Stimulated activated CD8-positive, alpha-beta memory T cell treated with anti-CD3 and anti-CD28 coated beads, Interleukin-12 subunit alpha, Interleukin-12 subunit beta, amount 100 ng/mL, for 24 hours (primary cell): ENCODE data around the gene TCEA3.

Experiments used
- DNase-seq: peaks from one replicate; pipeline ENCODE4 v3.0.0-alpha.2; 2020; ENCODE audit errors: extremely low read depth

TCEA3 gene

DNA sequence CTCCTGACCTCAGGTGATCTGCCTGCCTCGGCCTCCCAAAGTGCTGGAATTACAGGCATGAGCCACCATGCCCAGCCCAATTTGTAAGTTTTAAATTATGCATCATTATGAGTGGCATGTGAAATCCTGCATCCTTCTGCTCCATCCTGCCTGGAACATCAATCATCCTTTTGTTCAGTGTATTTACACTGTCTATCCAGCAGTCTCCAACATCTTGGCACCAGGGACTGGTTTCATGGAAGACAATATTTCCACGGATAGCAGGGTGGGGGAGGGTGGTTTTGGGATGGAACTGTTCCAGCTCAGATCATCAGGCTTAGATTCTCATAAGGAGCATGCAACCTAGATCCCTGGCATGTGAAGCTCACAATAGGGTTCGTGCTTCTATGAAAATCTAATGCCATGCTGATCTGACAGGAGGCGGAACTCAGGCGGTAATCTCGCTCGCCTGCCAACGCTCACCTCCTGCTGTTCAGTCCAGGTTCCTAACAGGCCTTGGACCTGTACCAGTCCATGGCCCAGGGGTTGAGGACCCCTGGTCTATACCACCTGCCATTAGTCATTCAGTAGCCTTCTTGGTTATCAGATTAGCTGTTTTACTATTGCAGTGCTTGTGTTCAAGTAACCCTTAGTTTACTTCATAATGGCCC is 22.2 kb upstream of the TCEA3 start:
- no peak for DNase-seq

DNA sequence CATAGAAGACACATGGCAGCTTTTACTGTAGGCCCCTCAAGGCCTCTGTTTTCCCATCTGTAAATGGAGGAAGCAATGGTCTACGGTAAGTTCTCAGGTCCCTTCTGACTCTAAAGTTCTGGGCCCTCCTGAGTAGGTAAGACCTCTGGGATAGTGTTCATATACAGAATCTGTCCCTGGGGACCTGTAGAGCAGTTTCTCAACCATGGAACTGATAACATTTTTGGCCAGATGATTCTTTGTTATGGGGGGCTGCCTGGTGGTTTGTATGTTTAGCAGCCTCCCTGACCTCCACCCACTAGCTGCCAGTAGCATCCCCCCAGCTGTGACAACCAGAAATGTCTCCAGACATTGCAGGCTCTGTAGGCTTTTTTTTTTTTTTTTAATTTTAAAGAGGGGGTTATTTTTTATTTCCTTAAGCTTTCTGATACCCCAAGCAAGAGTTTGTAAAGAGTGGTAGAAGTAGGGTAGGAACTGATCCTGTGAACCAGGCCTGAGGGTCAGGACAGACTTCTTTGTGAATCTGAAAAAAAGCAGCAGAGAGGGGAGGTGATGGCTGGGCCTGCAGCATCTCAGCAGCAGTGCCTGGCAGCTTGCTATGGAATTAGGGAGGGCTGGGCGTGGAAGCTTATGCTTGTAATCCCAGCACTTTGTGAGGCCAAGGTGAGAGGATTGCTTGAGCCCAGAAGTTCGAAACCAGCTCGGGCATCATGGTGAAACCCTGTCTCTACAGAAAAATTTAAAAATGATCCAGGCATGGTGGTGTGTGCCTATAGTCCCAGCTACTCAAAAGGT is 20.2 kb upstream of the TCEA3 start:
- no peak for DNase-seq

DNA sequence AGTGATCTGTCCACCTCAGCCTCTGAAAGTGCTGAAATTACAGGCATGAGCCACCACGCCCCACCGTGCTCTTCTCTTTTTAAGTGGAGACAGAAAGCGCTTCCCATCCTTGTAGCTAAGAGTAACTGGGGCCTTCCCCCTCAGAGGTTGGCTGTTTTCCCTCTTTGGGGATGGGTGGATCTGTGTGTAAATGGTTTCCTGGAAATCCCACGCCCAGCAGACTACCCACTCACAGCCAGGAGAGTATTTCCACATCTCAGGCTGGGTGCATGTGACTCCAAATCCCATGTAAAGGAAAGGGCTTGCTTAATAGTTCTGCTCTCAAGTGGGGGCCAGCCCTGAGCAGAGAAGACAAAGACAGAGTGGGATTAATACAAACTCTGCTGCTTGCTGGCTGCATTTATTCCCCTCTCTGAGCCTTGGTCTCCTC is 19.6 kb upstream of the TCEA3 start:
- no peak for DNase-seq

DNA sequence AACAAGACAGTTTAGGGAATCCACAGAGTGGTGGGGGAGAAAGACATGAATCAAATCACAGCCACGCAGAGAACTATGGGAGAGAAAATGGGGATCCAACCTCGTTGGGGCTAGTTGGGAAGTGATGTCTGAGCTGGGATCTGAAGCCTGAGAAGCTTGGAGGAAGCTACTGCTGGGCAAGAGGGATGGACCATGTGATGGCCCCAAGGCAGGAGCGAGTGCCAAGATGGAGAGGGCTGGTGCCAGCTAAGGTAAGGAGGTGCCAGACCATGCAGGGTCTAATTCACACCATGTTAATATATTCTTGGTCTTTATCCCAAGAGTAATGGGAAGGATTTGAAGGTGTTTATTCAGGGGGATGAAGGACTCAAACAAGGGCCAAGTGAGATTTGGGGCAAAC is 18.2 kb upstream of the TCEA3 start:
- DNase-seq, result no peak

DNA sequence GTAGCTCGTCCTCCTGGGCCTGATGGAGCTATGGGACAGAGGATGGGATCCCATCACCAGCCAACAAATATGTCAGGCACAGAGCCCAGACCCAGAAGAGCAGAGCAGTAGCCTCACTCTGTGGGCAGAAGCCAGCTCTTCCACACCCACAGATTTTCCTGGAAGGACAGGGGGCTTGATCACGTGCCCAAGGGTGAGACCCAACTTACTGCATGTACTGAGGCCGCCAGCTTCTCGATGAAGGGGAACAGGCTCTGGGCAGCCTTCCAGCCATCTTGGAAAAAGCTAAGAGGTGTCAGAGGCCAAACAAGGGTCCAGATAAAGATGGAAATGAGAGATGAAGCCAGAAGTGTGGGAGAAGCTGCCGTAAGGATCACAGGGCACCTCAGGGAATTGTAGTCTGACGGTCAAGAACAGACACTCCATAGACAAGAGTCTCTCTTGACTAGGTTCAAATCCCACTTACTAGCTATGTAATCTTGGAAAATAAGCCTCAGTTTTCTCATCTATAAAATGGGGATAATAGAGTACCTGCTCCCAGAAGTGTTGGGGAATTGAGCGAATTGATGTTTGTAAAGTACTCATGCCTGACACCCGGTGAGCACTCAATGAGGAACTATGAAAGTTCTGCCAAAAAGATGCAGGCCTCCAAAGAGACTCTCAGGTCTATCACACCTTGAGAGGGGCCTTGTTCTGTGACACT is 17.0 kb upstream of the TCEA3 start:
- no peak for DNase-seq

DNA sequence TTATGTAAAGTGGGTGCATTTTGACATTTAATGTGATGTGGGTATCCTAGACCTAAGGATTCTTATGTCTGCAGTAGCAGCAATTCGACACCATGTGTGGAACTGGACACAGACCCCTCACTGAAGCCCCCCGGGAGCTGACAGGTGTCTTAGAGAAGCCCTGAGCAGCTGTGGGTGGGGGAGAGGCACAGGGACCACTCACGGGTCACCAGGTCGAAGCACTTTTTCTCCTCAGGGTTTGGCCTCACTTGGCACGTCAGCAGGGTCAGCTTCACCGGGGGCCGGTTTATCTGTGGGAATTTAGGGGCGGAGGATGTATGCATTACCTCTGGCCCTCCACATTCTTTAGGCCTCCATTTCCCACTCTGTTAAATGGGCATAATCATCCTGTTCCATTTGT is 14.0 kb upstream of the TCEA3 start:
- DNase-seq, result no peak

DNA sequence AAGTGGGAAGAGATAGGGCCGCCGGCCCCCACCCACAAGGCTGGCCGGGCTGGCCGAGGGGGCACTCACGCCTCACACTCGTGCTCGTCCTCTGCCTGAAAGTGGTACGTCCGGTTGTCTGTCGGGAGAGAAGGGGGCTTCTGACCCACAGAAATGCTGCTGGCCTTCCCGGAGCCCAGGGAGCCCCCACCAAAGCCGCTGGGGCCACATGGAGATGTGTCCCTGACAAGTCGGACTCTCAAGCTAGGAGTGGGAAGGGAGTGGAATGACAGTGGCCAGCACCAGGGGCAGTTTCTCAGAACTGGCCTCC is 12.8 kb upstream of the TCEA3 start:
- no peak for DNase-seq

DNA sequence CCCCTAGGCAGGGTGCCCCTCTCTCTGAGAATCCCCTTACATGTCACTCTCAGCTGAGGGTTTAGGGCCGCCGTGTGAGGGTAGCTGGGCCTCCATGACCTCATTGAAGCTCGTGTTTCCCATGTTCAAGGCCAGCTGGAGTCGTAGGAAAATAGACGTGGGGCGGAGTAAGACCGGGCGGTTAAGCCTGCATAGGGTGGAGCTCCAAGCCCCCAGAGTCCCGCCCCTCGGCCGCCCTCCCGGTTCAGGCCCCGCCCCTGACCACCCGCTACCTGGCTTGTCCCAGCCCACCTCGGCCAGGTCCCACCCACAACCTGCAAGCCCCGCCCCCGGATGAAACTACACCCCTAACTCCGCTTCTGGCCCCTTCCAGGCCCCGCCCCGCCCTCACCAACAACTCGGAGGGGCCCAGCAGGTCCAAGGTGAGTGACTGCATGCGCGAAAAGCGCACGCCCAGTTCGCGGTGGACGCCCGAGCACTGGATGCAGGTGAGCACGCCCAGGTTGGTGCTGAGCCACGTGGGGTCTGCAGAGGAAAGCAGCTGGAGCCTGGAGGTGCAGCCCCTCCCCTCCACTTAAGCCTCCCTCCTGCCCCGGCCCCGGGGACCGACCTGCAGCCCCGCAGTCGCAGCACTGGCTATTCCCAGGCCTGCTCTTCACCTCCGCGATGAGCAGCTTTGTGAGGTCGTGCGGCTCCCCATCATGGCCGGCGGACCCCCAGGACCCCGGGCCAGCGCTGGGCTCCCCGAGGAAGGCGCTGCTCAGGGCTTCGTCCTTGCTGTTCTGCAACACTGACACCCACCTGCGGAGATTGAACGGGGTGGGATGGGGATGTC is 12.2 kb upstream of the TCEA3 start:
- DNase-seq, result no peak

DNA sequence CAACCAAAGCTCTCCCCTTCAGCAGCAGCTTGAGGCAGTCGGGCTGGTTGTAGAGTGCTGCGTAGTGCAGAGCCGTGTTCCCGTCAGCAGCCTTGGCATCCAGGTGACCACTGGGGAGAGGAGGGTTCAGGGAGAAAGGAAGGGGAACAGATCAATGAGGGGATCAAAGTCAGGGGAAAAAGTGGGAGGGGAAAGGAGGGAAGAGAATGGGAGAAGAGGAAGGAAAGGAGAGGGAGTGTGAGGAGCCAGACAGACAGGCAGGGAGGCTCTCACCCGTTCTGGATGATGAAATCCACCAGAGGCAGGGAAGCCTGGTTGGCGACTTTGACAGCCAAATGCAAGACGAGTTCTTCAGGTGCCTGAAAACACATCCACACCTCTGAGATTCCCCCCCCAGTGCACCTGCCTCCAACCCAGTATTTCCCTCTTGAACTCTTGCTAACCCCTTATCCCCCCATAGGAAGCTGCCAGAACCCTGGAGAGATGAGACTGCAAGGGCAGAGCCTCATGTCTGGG is 9.8 kb upstream of the TCEA3 start:
- no peak for DNase-seq

DNA sequence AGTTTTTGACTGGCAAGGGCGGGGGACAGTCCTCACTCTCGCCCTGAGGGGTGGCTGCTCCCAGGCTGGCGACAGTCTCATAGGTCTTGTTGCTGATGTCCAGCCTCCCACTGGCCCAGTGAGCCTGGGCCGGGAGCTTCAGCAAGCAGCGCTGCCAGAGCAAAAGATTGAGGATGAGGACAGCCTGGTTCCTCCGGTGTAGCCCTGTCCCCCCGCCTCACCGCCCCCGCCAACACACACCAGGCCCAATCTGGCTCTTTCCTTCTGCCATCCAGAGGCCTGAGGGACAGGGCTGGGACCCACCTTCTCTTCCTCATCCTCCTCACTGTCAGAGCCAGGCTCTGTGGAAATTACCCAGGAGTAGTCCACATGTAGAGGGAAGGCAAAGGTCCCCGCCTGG is 8.6 kb upstream of the TCEA3 start:
- DNase-seq, result no peak

DNA sequence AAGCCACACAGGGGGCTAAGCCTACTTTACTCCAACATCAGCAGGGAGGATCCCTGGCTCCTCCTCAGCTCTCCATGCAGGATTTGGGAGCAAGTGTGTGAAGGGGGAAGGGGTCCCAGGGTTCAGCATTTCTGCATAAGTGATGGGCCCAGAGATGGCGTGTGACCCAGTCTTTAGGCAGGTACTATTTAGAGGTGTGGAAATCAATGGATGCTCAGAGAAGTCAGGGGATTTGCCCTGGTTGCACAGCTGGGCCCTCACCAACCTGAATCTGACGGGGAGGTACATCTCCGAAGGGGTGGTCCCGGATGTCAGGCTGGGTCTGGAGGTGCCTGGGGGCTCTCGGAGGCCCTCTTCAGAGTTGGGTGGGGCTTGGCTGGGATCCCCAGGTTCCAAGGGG is 6.9 kb upstream of the TCEA3 start:
- DNase-seq, result no peak

DNA sequence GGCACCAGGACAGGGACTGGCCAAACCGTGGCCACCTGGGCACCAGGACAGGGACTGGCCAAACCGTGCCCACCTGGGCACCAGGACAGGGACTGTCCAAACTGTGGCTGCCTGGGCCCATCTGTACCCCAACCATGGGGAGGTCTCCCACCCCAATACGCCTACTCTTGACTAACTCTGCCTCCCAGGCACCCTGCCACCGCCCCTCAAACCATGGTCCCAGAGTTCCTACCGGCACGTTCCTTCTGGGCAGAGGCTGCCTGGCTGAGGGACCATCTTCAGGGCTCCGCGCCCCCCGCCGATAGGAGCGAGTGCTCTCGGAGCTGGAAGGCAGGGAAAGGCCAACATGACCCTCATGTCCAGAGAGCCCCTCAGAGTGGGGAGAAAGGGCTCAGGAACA is 6.3 kb upstream of the TCEA3 start:
- no peak for DNase-seq

DNA sequence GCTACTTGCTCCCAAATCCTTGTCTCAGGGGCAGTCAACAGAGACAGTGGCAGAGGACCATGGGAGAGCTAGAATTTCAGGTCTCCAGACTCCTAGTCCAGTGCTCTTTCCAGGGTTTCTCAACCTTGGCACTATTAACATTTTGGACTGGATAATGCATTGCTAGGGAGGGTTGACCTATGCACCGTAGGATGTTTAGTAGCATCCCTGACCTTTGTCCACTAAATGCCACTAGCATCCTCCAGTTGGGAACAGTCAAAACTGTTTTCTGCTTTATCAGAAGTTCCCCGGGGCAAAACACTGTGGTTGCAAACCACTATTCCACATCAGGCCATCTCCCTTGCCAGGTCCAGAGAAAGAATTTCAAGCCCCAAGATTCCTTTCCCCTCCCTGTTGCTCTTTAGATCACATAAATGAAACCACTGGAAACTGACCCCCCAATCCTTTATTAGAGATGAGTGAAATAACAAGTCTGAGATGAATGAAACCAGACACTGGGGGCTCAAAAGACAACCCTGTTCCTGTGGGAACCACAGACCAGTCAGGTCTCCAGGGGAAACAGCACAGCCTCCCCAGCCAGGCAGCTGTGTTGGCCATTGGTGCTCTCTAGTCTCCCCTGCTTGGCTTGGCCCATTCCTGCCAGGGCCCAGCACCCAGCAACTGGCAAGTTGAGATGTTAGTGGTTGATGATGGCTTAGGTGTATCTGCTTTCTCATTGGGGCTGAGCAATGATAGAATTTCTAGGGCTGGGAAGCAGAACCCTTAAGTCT is 3.8 kb upstream of the TCEA3 start:
- DNase-seq, result no peak

DNA sequence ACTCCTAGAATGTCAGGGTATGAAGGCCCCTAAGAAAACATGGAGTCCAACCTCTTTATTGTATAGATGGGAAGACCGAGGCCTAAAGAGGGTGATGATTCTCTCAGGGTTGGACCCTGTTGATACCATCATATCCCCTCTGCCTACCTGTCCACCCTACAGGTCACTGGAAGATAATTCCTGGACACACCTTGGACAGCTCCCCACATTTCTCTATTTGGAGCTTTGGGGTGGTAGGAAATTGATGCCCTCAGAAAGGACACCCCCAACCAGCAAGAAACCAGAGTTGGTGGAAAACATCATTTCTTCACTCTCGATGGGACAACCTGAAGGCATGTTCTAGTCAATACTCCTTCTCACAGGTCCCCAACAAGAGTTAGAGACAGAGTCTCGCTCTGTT is 3.0 kb upstream of the TCEA3 start:
- DNase-seq, result no peak

DNA sequence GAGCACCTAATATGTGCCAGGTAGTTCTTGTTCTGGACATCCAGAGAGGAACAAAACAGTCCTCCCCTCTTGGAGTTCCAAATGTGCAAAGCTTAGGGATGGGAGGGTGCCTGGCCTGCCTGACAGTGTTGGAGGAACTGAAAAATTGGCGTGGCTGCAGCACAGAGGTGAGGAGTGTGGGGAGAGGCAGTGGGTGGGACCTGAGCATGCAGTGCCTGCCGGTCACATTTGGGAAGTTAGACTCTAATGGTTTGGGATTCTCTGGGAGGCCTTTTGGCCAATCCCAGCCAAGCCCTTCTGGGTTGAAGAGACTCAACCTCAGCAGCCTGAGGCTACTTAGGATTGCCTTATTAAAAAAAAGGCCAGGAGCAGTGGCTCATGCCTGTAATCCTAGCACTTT is 2.3 kb upstream of the TCEA3 start:
- DNase-seq, result no peak

DNA sequence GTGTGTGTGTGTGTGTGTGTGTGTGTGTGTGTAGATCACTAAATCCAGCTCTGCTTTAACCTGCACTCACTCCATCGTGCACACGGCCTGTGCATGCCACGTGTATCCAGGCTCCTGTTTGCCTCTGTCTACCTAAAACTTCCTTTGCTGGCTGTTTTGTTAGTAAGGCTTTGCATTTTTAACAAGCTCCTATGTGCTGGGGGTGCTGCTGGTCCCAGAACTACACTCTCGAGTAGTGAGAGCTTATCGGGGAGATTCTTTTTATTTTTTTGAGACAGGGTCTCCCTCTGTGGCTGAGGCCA is 596 bp upstream of the TCEA3 start:
- DNase-seq, result no peak

DNA sequence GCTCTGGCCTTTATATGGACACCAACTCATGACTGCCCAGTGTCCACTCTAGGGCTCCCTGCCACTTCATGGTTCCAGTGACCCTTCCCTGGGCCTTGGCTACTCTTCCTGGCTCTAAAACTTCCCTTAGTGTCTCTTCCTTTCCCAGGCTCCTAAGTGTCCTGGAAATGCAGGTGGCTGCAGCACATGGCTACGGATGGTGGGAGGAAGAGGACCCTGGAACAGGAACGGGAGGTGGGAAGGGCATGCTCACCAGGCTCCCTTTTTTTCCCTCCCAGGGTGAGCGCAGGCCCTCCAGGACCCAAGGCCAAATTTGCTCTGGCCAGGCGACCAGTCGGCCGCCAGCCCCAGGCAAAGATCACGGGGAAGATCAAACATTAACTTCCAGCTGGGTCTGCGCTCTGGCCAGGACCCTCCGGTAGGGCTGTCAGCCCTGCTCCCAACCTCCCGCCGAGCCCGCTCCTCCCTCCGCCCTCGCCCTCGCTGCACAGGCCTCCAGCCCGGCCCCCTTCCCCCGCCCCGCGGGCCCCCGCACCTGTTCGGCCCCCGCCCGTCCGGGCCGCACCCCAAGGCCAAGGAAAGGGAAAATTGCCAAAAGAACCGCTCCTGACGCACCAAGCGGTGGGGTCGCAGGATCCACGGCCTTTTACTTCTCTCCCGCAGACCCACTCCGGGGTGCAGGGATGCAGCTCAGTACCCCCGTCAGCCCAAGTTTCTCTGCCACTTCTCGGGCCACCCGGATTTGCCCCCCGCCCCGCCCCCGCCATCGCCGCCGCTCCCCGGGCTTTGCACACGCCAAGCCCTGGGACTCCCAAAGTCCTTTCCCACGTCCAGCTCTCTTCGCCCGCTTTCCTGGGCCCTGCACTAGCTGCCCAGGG is 894 bp downstream of the TCEA3 start:
- no peak for DNase-seq

DNA sequence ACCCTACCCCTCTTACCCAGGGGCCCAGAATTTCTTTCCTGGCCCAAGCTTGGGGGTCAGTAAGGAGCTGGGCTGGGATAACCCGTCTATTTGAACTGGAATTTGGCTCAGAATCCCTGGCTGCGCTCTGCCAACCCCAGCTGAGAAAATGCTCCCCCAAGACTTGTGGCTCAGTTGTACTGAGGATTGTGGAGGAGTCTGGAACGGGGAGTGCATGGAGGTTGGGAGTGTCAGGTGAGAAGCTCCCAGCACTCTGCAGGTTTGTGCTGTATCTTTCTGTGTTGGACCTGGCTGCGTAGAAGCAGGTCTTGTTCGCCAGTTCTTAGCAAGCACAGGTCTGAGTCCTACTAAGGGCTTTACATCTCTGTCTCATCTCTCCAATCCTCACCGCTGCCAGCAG is 1.6 kb downstream of the TCEA3 start:
- DNase-seq, result no peak

DNA sequence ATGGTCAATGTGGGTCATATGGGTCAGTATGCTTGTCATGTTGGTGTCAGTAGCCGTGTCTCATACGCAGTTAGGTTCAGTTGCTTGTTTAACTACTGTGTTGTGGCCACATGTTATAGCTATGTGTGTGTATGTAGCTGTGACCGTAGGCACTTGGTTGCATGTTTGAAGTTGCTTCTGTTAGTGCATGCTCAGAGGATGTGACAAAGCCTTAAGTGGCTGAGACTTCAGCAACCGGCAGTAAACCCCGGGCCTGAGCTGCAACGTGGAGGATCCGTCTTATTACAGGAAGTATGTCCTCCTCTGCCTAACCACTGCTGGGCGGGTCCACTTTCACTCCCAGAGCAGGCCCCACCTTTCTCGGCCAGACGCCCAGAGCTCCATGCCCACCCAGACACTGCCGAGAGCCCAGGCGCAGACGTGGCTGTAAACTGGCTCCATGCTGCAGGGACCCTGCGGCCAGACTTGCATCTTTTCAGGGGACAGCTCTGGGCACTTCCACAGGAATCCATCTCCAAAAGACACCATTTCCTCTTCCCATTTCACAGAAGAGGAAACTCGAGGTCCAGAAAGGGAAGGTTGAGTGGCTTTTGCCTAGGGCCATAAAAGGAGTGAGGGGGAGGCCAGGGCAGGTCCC is 2.2 kb downstream of the TCEA3 start:
- DNase-seq, result no peak

DNA sequence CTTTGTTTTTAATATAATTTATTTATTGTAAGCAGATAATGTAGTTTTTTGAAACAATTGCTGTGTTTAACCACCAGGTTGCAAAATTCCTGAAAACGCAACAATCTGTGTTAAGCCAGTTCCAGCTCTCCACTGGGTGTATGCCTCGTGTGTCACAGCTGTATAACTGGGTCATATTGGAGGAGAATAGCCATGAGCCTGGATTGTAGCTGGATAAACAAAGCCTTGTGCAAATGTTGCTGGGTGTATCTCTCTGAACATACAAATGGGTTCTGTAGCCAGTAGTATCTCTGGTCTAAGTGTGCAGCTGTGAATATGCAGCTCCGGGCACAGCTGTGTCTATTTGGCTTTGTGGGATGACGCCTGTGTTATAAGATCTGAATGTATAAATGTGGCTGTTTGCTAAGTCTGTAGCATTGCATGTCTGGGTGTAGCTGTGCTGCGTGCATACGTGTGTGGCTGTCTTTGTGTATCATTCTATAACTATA is 2.8 kb downstream of the TCEA3 start:
- DNase-seq, result no peak
